AG04450 (cell line): Measurements from ENCODE around the gene SLC8A1. TPM values are rescaled to one million over a fixed set of nuclear protein-coding genes. Genes with fewer than 3 reads are reported as not detected.

Experiments used
- CTCF ChIA-PET: fragments of 300-600, 350-600 bp; formaldehyde crosslinking; extraction: SDS; loops from one replicate; lab custom pipeline; 2022; ENCODE audit warnings: antibody characterized with exemption, inconsistent platforms; lab: Charles Lee
- POLR2A ChIA-PET: fragments of 350-600 bp; formaldehyde crosslinking; extraction: SDS; loops from one replicate; lab custom pipeline; 2021; ENCODE audit warnings: antibody characterized with exemption, inconsistent platforms; lab: Yijun Ruan, JAX
- DNase-seq: peaks from one replicate; pipeline ENCODE4 v3.0.0-alpha.2; 2011; ENCODE audit warnings: low read depth, low spot score
- H3K27ac ChIP-seq: one replicate; pipeline ENCODE4 v1.5.1; 2012; ENCODE audit warnings: low read depth, low read length, control low read depth
- H3K27me3 ChIP-seq: one replicate; pipeline ENCODE4 v1.6.0; 2012; ENCODE audit warnings: low read length; ENCODE audit not compliant: control insufficient read depth, insufficient read depth
- H3K4me3 ChIP-seq: 2 replicates; pipeline ENCODE4 v1.5.1; 2011; ENCODE audit warnings: mild to moderate bottlenecking, low read depth, low read length, control low read depth
- H3K9me3 ChIP-seq: 2 replicates; pipeline ENCODE4 v1.5.1; 2012; ENCODE audit warnings: low read length; ENCODE audit not compliant: control insufficient read depth, insufficient read depth
- CTCF ChIP-seq: IDR thresholded peaks from 2 replicates; pipeline ENCODE4 v1.5.1; 2011; ENCODE audit warnings: low read depth, low read length, control low read depth, inconsistent platforms
- polyA plus RNA-seq: library from polyadenylated mRNA; depleted of rRNA; stranded (reverse); fragments of >200 nt; gene quantifications from 2 replicates; pipeline ENCODE4 v1.2.3, GENCODE V29; 2011

The SLC8A1 gene
- polyA plus RNA-seq, 1 experiment, result 19.3 TPM

- no peak for TF ChIP-seq CTCF
- H3K4me3 ChIP-seq, result no peak overlapping the region
- no peaks in the 10 kb centered on the region for H3K9me3 ChIP-seq
- CTCF ChIA-PET, result interaction anchor here (0.6 kb wide), 1 partner anchor 140 kb away, joined by 3 read pairs; no protein-coding TSS in a partner anchor
- POLR2A ChIA-PET, result no interaction called here
- H3K27ac ChIP-seq, result no peak overlapping the region
- no peak for DNase-seq
- H3K27me3 ChIP-seq, result no peaks in the 10 kb centered on the region
Observed at GRCh38 chr2:40348038-40348437, 103.9 kb downstream of the SLC8A1 start.

GRCh38 chr2:40346535-40347354 lies 105.1 kb downstream of the SLC8A1 start:
- CTCF ChIA-PET, result interaction anchor here (0.6 to 1.1 kb wide), 2 partner anchors 102 to 162 kb away, joined by 4 to 6 read pairs; no protein-coding TSS in a partner anchor
- no peak overlapping the region for H3K27ac ChIP-seq

GRCh38 chr2:40344364-40344763 lies 107.5 kb downstream of the SLC8A1 start:
- no peak overlapping the region for H3K4me3 ChIP-seq
- H3K9me3 ChIP-seq, result no peaks in the 10 kb centered on the region
- ChIA-PET POLR2A (interaction anchor here (1.1 kb wide), 1 partner anchor 63 kb away, joined by 4 read pairs; no protein-coding TSS in a partner anchor), CTCF (no interaction called here)
- DNase-seq, result peak; percentile 27
- no peak overlapping the region for H3K27ac ChIP-seq
- no peak for TF ChIP-seq CTCF
- H3K27me3 ChIP-seq, result no peaks in the 10 kb centered on the region

More at GRCh38 chr2:40346535-40347354, 105.1 kb downstream of the SLC8A1 start:
- POLR2A ChIA-PET, result no interaction called here
- TF ChIP-seq CTCF, result no peak
- DNase-seq, result no peak
- no peaks in the 10 kb centered on the region for H3K27me3 ChIP-seq
- H3K9me3 ChIP-seq, result no peaks in the 10 kb centered on the region
- H3K4me3 ChIP-seq, result no peak overlapping the region

GRCh38 chr2:40343902-40344301 lies 108.0 kb downstream of the SLC8A1 start:
- ChIA-PET CTCF (no interaction called here), POLR2A (interaction anchor here (1.1 kb wide), 1 partner anchor 63 kb away, joined by 4 read pairs; no protein-coding TSS in a partner anchor)
- no peak overlapping the region for H3K27ac ChIP-seq
- H3K27me3 ChIP-seq, result no peaks in the 10 kb centered on the region
- no peak for TF ChIP-seq CTCF
- no peak for DNase-seq
- no peaks in the 10 kb centered on the region for H3K9me3 ChIP-seq
- H3K4me3 ChIP-seq, result no peak overlapping the region

- Histone ChIP-seq H3K27me3 (no peaks in the 10 kb centered on the region), H3K27ac (no peak overlapping the region), H3K9me3 (no peaks in the 10 kb centered on the region), H3K4me3 (no peak overlapping the region)
- ChIA-PET POLR2A (no interaction called here), CTCF (interaction anchor here (0.9 kb wide), 2 partner anchors 10 to 82 kb away, joined by 3 to 4 read pairs; no protein-coding TSS in a partner anchor)
- no peak for TF ChIP-seq CTCF
- no peak for DNase-seq
Observed at GRCh38 chr2:40341198-40341597, 110.7 kb downstream of the SLC8A1 start.
